WTC11 (cell line): Measurements from ENCODE around the gene HIPK2. TPM values are rescaled to one million over a fixed set of nuclear protein-coding genes. Genes with fewer than 3 reads are reported as not detected.

Source experiments
- ATAC-seq: fragments of 200-7000 bp; cut with Tn5 transposase; 2 replicates; pipeline ENCODE4 v1.10.0; 2021; ENCODE audit warnings: mild to moderate bottlenecking, moderate library complexity
- CTCF ChIA-PET: fragments of 300-600 bp; sonication (Branson Sonifier 250); formaldehyde crosslinking; loops from one replicate; lab custom pipeline; 2021; ENCODE audit warnings: antibody characterized with exemption; lab: Charles Lee
- POLR2A ChIA-PET: fragments of 350-600 bp; sonication (Branson Sonifier 250); formaldehyde crosslinking; loops from one replicate; lab custom pipeline; 2021; ENCODE audit warnings: antibody characterized with exemption; lab: Charles Lee
- DNase-seq: peaks from one replicate; pipeline ENCODE4 v3.0.0; 2021; ENCODE audit warnings: low spot score
- H3K27ac Mint-ChIP-seq: 2 replicates; pipeline ENCODE4 v1.8.0; 2021; ENCODE audit warnings: mixed read lengths
- H3K27me3 Mint-ChIP-seq: 2 replicates; pipeline ENCODE4 v1.8.0; 2021; ENCODE audit warnings: low read depth, mild to moderate bottlenecking, moderate library complexity, mixed read lengths
- H3K36me3 Mint-ChIP-seq: 2 replicates; pipeline ENCODE4 v1.8.0; 2021; ENCODE audit warnings: mixed read lengths
- H3K4me1 Mint-ChIP-seq: 2 replicates; pipeline ENCODE4 v1.8.0; 2022; ENCODE audit warnings: mixed read lengths
- H3K4me3 Mint-ChIP-seq: 2 replicates; pipeline ENCODE4 v1.8.0; 2021; ENCODE audit warnings: mild to moderate bottlenecking, moderate library complexity, mixed read lengths
- H3K9me3 Mint-ChIP-seq: 2 replicates; pipeline ENCODE4 v1.8.0; 2021; ENCODE audit warnings: mixed read lengths
- CREB1 ChIP-seq: sonication (generic); formaldehyde crosslinking; IDR thresholded peaks from 2 replicates; pipeline ENCODE4 v1.8.0; 2023; ENCODE audit warnings: mild to moderate bottlenecking, missing genetic modification reagents
- FOXP1 ChIP-seq: sonication (generic); formaldehyde crosslinking; IDR thresholded peaks from 2 replicates; pipeline ENCODE4 v1.8.0; 2022; ENCODE audit warnings: missing genetic modification reagents, mild to moderate bottlenecking, moderate library complexity, borderline replicate concordance
- GTF2I ChIP-seq: fragments of 250-450 bp; sonication (Bioruptor Pico); conservative IDR thresholded peaks from 2 replicates; pipeline ENCODE4 v1.4.0; 2021; ENCODE audit warnings: mild to moderate bottlenecking
- NFATC4 ChIP-seq: fragments of 250-450 bp; sonication (Bioruptor Pico); IDR thresholded peaks from 2 replicates; pipeline ENCODE4 v1.9.0; 2021; ENCODE audit warnings: mild to moderate bottlenecking
- OVOL2 ChIP-seq: fragments of 250-450 bp; sonication (Bioruptor Pico); IDR thresholded peaks from 2 replicates; pipeline ENCODE4 v1.9.0; 2021; ENCODE audit warnings: mild to moderate bottlenecking, borderline replicate concordance
- ZNF317 ChIP-seq: sonication (generic); formaldehyde crosslinking; IDR thresholded peaks from 2 replicates; pipeline ENCODE4 v1.8.1; 2023; ENCODE audit warnings: low read depth, mild to moderate bottlenecking, moderate library complexity, missing genetic modification reagents, borderline replicate concordance
- total RNA-seq: library from RNA; stranded (reverse); gene quantifications from 3 replicates; pipeline ENCODE4 v1.2.3, GENCODE V29; 2021
- TF ChIP-seq, protein P1 (sequence below): fragments of 250-450 bp; sonication (Bioruptor Pico); IDR thresholded peaks from 2 replicates; pipeline ENCODE4 v2.1.2; 2022; ENCODE audit warnings: mild to moderate bottlenecking, moderate library complexity
- TF ChIP-seq, protein P2 (sequence below): sonication (generic); formaldehyde crosslinking; IDR thresholded peaks from 2 replicates; pipeline ENCODE4 v1.8.1; 2023; ENCODE audit warnings: mild to moderate bottlenecking, missing genetic modification reagents
- TF ChIP-seq, protein P3 (sequence below): fragments of 200-600 bp; IDR thresholded peaks from 2 replicates; pipeline ENCODE4 v1.8.0; 2022; ENCODE audit warnings: antibody characterized with exemption
- TF ChIP-seq, protein P4 (sequence below): sonication (generic); formaldehyde crosslinking; IDR thresholded peaks from 2 replicates; pipeline ENCODE4 v1.8.0; 2022; ENCODE audit warnings: mild to moderate bottlenecking, missing genetic modification reagents
- TF ChIP-seq, protein P5 (sequence below): sonication (generic); formaldehyde crosslinking; IDR thresholded peaks from 2 replicates; pipeline ENCODE4 v1.8.1; 2023; ENCODE audit warnings: mild to moderate bottlenecking, moderate library complexity, missing genetic modification reagents
- TF ChIP-seq, protein P6 (sequence below): sonication (generic); formaldehyde crosslinking; IDR thresholded peaks from 2 replicates; pipeline ENCODE4 v1.8.0; 2023; ENCODE audit warnings: missing genetic modification reagents, mild to moderate bottlenecking, borderline replicate concordance

The HIPK2 gene
- total RNA-seq, 1 experiment from 2014 or later: 25.3 TPM

DNA sequence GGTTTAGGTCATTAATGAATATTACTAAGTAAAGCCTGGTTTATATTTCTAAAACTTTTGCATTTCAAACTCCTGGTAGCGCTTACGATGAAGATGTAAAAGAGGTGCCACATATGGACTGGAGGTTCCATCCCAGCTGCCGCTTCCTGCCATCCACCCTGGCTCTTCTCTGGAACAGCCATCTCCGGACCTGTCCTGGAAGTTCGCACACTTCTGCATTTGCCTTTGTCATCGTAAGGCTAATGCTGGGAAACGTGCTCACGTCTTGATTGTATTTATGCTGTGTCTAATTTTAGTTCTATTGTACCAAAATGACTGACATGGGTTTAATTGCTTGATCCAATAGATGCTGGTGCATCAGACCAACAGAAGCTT, 103.1 kb downstream of the HIPK2 start:
- ATAC-seq (no peak), DNase-seq (no peak)
- H3K4me1 Mint-ChIP-seq: peaks cover 32% of the 10 kb centered on the region
- H3K9me3 Mint-ChIP-seq: no peaks in the 10 kb centered on the region
- ChIA-PET POLR2A (no interaction called here), CTCF (interaction anchor here (0.6 to 2.2 kb wide), 5 partner anchors 40 to 328 kb away, joined by 3 to 7 read pairs (median 4); no protein-coding TSS in a partner anchor)
- no peak overlapping the region for H3K27ac Mint-ChIP-seq
- no peaks in the 10 kb centered on the region for H3K27me3 Mint-ChIP-seq
- no peak overlapping the region for H3K4me3 Mint-ChIP-seq
- no peaks in the 10 kb centered on the region for H3K36me3 Mint-ChIP-seq
- TF ChIP-seq, protein P1, sequence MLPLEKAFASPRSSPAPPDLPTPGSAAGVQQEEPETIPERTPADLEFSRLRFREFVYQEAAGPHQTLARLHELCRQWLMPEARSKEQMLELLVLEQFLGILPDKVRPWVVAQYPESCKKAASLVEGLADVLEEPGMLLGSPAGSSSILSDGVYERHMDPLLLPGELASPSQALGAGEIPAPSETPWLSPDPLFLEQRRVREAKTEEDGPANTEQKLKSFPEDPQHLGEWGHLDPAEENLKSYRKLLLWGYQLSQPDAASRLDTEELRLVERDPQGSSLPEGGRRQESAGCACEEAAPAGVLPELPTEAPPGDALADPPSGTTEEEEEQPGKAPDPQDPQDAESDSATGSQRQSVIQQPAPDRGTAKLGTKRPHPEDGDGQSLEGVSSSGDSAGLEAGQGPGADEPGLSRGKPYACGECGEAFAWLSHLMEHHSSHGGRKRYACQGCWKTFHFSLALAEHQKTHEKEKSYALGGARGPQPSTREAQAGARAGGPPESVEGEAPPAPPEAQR (CRISPR knock-in tag): no peak
- TF ChIP-seq OVOL2 (CRISPR knock-in tag) (no peak), CREB1 (CRISPR knock-in tag) (no peak), FOXP1 (CRISPR knock-in tag) (no peak), NFATC4 (no peak), GTF2I (CRISPR knock-in tag) (no peak), ZNF317 (CRISPR knock-in tag) (no peak)
- TF ChIP-seq, protein P2, sequence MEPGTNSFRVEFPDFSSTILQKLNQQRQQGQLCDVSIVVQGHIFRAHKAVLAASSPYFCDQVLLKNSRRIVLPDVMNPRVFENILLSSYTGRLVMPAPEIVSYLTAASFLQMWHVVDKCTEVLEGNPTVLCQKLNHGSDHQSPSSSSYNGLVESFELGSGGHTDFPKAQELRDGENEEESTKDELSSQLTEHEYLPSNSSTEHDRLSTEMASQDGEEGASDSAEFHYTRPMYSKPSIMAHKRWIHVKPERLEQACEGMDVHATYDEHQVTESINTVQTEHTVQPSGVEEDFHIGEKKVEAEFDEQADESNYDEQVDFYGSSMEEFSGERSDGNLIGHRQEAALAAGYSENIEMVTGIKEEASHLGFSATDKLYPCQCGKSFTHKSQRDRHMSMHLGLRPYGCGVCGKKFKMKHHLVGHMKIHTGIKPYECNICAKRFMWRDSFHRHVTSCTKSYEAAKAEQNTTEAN (CRISPR knock-in tag): no peak
- TF ChIP-seq, protein P3, sequence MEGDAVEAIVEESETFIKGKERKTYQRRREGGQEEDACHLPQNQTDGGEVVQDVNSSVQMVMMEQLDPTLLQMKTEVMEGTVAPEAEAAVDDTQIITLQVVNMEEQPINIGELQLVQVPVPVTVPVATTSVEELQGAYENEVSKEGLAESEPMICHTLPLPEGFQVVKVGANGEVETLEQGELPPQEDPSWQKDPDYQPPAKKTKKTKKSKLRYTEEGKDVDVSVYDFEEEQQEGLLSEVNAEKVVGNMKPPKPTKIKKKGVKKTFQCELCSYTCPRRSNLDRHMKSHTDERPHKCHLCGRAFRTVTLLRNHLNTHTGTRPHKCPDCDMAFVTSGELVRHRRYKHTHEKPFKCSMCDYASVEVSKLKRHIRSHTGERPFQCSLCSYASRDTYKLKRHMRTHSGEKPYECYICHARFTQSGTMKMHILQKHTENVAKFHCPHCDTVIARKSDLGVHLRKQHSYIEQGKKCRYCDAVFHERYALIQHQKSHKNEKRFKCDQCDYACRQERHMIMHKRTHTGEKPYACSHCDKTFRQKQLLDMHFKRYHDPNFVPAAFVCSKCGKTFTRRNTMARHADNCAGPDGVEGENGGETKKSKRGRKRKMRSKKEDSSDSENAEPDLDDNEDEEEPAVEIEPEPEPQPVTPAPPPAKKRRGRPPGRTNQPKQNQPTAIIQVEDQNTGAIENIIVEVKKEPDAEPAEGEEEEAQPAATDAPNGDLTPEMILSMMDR: no peak
- TF ChIP-seq, protein P4, sequence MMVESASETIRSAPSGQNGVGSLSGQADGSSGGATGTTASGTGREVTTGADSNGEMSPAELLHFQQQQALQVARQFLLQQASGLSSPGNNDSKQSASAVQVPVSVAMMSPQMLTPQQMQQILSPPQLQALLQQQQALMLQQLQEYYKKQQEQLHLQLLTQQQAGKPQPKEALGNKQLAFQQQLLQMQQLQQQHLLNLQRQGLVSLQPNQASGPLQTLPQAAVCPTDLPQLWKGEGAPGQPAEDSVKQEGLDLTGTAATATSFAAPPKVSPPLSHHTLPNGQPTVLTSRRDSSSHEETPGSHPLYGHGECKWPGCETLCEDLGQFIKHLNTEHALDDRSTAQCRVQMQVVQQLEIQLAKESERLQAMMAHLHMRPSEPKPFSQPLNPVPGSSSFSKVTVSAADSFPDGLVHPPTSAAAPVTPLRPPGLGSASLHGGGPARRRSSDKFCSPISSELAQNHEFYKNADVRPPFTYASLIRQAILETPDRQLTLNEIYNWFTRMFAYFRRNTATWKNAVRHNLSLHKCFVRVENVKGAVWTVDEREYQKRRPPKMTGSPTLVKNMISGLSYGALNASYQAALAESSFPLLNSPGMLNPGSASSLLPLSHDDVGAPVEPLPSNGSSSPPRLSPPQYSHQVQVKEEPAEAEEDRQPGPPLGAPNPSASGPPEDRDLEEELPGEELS (CRISPR knock-in tag): no peak
- TF ChIP-seq, protein P5, sequence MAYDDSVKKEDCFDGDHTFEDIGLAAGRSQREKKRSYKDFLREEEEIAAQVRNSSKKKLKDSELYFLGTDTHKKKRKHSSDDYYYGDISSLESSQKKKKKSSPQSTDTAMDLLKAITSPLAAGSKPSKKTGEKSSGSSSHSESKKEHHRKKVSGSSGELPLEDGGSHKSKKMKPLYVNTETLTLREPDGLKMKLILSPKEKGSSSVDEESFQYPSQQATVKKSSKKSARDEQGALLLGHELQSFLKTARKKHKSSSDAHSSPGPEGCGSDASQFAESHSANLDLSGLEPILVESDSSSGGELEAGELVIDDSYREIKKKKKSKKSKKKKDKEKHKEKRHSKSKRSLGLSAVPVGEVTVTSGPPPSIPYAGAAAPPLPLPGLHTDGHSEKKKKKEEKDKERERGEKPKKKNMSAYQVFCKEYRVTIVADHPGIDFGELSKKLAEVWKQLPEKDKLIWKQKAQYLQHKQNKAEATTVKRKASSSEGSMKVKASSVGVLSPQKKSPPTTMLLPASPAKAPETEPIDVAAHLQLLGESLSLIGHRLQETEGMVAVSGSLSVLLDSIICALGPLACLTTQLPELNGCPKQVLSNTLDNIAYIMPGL: no peak
- TF ChIP-seq, protein P6, sequence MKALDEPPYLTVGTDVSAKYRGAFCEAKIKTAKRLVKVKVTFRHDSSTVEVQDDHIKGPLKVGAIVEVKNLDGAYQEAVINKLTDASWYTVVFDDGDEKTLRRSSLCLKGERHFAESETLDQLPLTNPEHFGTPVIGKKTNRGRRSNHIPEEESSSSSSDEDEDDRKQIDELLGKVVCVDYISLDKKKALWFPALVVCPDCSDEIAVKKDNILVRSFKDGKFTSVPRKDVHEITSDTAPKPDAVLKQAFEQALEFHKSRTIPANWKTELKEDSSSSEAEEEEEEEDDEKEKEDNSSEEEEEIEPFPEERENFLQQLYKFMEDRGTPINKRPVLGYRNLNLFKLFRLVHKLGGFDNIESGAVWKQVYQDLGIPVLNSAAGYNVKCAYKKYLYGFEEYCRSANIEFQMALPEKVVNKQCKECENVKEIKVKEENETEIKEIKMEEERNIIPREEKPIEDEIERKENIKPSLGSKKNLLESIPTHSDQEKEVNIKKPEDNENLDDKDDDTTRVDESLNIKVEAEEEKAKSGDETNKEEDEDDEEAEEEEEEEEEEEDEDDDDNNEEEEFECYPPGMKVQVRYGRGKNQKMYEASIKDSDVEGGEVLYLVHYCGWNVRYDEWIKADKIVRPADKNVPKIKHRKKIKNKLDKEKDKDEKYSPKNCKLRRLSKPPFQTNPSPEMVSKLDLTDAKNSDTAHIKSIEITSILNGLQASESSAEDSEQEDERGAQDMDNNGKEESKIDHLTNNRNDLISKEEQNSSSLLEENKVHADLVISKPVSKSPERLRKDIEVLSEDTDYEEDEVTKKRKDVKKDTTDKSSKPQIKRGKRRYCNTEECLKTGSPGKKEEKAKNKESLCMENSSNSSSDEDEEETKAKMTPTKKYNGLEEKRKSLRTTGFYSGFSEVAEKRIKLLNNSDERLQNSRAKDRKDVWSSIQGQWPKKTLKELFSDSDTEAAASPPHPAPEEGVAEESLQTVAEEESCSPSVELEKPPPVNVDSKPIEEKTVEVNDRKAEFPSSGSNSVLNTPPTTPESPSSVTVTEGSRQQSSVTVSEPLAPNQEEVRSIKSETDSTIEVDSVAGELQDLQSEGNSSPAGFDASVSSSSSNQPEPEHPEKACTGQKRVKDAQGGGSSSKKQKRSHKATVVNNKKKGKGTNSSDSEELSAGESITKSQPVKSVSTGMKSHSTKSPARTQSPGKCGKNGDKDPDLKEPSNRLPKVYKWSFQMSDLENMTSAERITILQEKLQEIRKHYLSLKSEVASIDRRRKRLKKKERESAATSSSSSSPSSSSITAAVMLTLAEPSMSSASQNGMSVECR (CRISPR knock-in tag): no peak
